Measurements from ENCODE around the gene SLC47A1. TPM values are rescaled to one million over a fixed set of nuclear protein-coding genes. Genes with fewer than 3 reads are reported as not detected.

Gene SLC47A1
- total and polyA plus RNA-seq, 2 of the 13 experiments (the other 11 are each of a cell fraction or from before 2014, with no cell fraction given) = 42.1 to 67.5 TPM

DNA sequence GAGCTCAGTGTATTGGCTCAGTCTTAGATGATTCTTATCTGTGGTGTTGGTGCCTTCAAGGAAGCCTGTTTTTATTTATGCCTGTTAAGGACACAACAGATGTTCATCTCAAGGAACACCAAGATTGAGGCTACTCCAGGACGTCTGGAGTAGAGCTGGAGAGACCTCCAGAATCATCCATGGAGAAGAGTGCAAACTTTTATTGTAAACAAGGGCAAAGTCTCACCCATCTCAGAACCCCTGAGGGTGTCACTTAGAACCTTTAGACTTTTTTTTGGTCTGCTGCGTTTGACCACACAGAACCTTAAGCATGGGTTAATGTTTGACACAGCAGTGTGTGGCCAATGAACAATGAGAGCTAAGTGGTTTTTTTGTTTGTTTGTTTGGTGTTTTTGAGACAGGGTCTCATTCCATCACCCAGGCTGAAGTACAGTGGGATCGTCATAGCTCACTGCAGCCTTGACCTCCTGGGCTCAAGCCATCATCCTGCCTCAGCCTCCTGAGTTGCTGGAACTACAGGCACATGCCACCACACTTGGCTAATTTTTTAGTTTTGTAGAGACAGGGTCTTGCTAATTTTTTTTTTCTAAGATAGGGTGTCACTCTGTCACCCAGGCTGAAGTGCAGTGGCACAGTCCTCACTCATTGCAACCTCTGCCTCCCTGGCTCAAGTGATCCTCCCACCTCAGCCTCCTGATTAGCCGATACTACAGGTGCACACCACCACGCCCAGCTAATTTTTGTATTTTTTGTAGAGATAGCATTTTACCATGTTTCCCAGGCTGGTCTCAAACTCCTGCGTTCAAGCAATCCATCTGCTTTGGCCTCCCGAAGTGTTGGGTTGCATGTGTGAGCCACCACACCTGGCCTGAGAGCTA lies 16.3 kb downstream of the SLC47A1 start (continued):
- TF ChIP-seq, protein P1, sequence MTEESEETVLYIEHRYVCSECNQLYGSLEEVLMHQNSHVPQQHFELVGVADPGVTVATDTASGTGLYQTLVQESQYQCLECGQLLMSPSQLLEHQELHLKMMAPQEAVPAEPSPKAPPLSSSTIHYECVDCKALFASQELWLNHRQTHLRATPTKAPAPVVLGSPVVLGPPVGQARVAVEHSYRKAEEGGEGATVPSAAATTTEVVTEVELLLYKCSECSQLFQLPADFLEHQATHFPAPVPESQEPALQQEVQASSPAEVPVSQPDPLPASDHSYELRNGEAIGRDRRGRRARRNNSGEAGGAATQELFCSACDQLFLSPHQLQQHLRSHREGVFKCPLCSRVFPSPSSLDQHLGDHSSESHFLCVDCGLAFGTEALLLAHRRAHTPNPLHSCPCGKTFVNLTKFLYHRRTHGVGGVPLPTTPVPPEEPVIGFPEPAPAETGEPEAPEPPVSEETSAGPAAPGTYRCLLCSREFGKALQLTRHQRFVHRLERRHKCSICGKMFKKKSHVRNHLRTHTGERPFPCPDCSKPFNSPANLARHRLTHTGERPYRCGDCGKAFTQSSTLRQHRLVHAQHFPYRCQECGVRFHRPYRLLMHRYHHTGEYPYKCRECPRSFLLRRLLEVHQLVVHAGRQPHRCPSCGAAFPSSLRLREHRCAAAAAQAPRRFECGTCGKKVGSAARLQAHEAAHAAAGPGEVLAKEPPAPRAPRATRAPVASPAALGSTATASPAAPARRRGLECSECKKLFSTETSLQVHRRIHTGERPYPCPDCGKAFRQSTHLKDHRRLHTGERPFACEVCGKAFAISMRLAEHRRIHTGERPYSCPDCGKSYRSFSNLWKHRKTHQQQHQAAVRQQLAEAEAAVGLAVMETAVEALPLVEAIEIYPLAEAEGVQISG (CRISPR knock-in tag; IDR thresholded peaks at IDR 0.05) = peak; percentile 55; the same call in 1 of the 2 replicates
- TF ChIP-seq, protein P2, sequence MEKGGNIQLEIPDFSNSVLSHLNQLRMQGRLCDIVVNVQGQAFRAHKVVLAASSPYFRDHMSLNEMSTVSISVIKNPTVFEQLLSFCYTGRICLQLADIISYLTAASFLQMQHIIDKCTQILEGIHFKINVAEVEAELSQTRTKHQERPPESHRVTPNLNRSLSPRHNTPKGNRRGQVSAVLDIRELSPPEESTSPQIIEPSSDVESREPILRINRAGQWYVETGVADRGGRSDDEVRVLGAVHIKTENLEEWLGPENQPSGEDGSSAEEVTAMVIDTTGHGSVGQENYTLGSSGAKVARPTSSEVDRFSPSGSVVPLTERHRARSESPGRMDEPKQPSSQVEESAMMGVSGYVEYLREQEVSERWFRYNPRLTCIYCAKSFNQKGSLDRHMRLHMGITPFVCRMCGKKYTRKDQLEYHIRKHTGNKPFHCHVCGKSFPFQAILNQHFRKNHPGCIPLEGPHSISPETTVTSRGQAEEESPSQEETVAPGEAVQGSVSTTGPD (CRISPR knock-in tag; IDR thresholded peaks at IDR 0.05) = peak; percentile 47; the same call in 1 of the 2 replicates
- TF ChIP-seq ZBTB20 (CRISPR knock-in tag; IDR thresholded peaks at IDR 0.05; ENCODE audit: borderline replicate concordance, low read depth) = peak; percentile 28; the same call in 1 of the 2 replicates
- TF ChIP-seq GATAD2A (CRISPR knock-in tag; IDR thresholded peaks at IDR 0.05) = peak; percentile 89
- no peak for TF ChIP-seq ZBTB3 (CRISPR knock-in tag; IDR thresholded peaks at IDR 0.05; ENCODE audit: borderline replicate concordance, low read depth)
- no peak for TF ChIP-seq ZBTB7A (CRISPR knock-in tag; IDR thresholded peaks at IDR 0.05)
- TF ChIP-seq FOXA3 (CRISPR knock-in tag; IDR thresholded peaks at IDR 0.05) = peak; percentile 83
- no peak for TF ChIP-seq CENPT (CRISPR knock-in tag; IDR thresholded peaks at IDR 0.05; ENCODE audit: low read depth)
- TF ChIP-seq GZF1 (CRISPR knock-in tag; IDR thresholded peaks at IDR 0.05) = no peak
- peak; percentile 42 for TF ChIP-seq ZBTB38 (CRISPR knock-in tag; IDR thresholded peaks at IDR 0.05)
- TF ChIP-seq, protein P3, sequence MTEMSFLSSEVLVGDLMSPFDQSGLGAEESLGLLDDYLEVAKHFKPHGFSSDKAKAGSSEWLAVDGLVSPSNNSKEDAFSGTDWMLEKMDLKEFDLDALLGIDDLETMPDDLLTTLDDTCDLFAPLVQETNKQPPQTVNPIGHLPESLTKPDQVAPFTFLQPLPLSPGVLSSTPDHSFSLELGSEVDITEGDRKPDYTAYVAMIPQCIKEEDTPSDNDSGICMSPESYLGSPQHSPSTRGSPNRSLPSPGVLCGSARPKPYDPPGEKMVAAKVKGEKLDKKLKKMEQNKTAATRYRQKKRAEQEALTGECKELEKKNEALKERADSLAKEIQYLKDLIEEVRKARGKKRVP (CRISPR knock-in tag; IDR thresholded peaks at IDR 0.05) = peak in 1 of 2 experiments; percentile 54; a peak in 1 of 4 replicates
- TF ChIP-seq, protein P4, sequence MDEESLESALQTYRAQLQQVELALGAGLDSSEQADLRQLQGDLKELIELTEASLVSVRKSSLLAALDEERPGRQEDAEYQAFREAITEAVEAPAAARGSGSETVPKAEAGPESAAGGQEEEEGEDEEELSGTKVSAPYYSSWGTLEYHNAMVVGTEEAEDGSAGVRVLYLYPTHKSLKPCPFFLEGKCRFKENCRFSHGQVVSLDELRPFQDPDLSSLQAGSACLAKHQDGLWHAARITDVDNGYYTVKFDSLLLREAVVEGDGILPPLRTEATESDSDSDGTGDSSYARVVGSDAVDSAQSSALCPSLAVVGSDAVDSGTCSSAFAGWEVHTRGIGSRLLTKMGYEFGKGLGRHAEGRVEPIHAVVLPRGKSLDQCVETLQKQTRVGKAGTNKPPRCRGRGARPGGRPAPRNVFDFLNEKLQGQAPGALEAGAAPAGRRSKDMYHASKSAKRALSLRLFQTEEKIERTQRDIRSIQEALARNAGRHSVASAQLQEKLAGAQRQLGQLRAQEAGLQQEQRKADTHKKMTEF (CRISPR knock-in tag; IDR thresholded peaks at IDR 0.05) = peak; percentile 59; the same call in 1 of the 2 replicates
- TF ChIP-seq ZNF792 (CRISPR knock-in tag; IDR thresholded peaks at IDR 0.05) = no peak
- TF ChIP-seq FOXA1 (IDR thresholded peaks at IDR 0.05) = no peak
- TF ChIP-seq FOXA1 (CRISPR knock-in tag; IDR thresholded peaks at IDR 0.05) = peak; percentile 66
- TF ChIP-seq, protein P5, sequence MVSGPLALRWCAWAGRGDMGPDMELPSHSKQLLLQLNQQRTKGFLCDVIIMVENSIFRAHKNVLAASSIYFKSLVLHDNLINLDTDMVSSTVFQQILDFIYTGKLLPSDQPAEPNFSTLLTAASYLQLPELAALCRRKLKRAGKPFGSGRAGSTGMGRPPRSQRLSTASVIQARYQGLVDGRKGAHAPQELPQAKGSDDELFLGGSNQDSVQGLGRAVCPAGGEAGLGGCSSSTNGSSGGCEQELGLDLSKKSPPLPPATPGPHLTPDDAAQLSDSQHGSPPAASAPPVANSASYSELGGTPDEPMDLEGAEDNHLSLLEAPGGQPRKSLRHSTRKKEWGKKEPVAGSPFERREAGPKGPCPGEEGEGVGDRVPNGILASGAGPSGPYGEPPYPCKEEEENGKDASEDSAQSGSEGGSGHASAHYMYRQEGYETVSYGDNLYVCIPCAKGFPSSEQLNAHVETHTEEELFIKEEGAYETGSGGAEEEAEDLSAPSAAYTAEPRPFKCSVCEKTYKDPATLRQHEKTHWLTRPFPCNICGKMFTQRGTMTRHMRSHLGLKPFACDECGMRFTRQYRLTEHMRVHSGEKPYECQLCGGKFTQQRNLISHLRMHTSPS (CRISPR knock-in tag; IDR thresholded peaks at IDR 0.05; ENCODE audit: low read depth) = peak; percentile 47; the same call in 1 of the 2 replicates
- TF ChIP-seq, protein P6, sequence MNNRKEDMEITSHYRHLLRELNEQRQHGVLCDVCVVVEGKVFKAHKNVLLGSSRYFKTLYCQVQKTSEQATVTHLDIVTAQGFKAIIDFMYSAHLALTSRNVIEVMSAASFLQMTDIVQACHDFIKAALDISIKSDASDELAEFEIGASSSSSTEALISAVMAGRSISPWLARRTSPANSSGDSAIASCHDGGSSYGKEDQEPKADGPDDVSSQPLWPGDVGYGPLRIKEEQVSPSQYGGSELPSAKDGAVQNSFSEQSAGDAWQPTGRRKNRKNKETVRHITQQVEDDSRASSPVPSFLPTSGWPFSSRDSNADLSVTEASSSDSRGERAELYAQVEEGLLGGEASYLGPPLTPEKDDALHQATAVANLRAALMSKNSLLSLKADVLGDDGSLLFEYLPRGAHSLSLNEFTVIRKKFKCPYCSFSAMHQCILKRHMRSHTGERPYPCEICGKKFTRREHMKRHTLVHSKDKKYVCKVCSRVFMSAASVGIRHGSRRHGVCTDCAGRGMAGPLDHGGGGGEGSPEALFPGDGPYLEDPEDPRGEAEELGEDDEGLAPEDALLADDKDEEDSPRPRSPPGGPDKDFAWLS (CRISPR knock-in tag; IDR thresholded peaks at IDR 0.05; ENCODE audit: borderline replicate concordance) = no peak
